NCI-H524 treated with DMSO at 0.1 percent for 48 hours (cell line): ENCODE results near the gene APOL6.
A peak's percentile ranks its signal among the peaks of the same experiment; 100 is the strongest.
"Not testable (repeated sequence)": the region's sequence is repeated elsewhere in the genome, so short reads cannot be mapped to it uniquely, and the experiment has no call there.

Experiments
- DNase-seq: peaks from one replicate; lab custom pipeline; 2025; lab: John Stamatoyannopoulos, UW

APOL6 gene

DNA sequence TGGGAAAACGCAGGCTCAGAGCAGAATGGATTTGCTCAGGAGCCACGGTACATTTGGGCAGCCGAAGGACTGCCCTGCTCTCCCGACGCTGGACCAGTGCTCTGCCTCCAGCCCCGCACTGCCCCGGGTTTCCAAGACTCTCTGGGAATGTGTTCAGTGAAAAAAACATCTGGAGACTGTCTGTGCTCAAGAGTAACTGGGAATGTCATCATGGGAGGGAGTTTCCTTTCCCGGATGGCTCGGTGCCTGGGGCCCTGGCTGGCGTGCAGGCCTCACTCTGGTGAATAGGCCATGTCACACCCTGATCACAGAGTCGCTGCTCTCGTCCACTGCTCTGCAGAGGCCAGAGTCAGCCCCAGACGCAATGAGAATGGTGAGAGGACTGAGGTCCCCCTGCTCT lies 9.8 kb upstream of the APOL6 start:
- no peak for DNase-seq

DNA sequence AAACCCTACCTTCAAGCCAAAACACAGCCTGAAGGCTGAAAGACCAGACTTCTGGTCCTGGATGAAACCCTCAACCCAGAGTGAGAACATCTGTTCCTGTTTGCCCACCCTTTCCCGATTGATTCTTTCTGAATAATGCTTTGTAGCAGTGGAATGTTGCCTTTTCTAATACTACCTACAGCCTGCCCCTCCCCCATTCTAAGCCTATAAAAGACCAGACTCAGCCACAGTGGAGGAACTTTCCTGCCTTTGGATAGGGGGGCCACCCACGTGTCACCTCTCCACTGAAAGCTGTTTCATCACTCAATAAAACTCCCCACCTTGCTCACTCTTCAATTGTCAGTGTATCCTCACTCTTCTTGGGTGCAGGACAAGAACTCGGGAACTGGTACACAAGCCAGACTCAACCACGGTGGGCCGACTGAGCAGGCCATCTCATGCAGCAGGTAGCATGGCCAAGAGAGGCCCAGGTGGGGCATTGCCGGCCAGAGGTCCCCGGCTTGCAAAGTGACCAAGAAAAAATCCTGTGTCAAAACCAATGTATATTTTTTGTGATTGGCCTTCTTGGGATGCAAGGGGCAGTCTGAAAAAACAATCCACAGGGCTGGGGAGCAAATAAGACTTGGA lies 6.6 kb upstream of the APOL6 start:
- DNase-seq: no peak

DNA sequence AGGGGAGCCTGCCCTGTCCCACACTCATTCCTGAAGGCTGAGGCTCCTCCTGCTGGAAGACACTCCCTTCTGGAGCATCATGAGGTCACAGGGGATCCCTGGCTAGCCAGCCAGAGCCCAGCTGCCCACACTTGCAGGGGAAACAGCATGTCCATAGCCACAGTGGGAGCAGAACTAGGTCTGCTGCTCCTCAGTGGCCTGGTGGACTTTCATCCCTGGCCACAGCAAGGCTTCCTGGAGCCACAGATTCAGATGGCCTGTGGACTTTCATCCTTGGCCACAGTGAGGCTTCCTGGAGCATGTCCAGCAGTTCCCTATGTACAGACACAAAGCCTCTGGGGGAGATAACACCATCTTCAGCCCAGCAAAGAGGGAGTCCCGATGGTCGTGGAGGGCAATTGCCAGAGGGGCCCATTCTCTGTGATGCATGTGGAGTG lies 5.9 kb upstream of the APOL6 start:
- DNase-seq: no peak

DNA sequence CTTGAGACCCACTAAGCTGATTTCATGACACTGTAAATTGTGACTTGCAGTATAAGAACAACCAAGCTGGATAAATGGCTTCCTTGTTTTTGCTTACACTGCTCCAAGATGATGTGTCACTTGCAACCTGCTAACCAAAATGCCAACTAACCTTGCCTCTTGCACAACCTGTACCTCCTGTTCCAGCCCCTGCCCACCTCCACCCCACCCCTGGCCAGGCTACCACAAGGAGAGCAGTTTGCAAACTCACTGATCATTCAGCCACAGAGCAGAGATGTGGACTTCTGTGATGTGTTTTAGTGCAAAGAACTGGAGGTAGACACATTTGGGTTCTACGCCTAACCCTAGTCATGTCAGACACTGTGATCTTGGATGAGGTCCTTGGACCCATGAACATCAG lies 4.3 kb upstream of the APOL6 start:
- no peak for DNase-seq

DNA sequence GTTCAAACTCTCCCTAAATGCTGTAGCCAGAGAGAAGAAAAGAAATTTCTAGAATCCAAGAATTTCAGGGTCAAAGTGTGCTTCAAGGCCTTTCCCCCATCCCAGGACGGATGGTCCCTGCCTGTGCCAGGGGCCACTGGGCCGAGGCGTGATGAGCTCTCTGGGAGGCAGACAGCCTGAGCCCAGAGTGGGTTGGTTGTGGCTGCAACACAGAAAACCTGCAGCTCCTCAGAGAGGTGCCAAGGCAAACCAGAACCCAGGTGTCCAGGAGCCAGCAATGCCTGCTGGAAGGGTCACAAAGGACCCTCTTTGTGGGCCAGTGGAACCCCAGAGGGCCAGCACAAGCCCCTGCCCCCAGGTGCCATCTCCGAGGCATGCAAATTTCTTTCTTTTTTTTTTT lies 2.6 kb upstream of the APOL6 start:
- no peak for DNase-seq

DNA sequence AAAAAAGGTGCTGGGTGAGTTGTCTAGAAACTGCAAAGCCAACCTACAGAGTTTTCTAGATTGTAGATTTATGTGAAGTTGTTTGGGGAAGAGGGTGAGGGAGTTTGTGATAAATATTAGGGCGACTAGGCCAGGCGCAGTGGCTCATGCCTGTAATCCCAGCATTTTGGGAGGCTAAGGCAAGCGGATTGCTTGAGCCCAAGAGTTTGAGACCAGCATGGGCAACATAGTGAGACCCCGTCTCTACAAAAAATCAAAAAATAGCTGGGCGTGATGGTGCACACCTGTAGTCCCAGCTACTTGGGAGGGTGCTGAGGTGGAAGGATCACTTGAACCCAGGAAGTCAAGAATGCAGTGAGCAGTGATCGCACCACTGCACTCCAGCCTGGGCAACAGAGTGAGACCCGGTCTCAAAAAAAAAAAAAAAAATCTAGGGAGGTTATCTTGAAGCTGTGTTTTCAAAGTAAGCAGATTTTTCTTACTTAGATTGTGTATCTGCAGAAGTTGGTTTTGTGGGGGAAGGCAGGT lies 844 bp downstream of the APOL6 start:
- DNase-seq: no peak

DNA sequence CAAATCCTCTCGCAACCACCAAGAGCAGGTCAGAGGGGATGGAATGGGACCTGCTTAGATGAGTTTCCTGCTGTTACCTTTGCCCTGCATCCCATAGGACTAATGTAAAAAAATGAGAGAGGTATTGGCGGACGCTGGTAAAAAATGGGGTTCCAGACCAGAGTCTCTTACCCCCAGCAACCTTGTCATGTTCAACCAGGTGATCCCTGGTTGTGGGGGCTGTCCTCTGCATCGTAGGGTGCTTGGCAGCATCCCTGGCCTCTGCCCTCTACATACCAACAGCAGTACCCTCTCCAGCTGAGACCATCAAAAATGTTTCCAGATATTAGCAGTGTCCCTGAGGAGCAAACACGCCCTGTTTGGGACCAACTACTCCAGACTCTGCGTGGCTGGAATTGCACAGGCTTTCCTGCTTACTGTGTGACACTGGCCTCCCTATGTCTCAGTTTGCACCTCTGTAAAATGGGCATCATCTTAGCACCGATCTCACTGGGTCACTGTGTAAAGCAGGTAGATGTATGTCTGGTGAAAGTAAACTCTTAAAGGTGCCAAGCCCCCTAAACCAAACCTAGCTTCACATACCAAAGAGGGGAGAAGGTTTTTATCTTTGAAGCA lies 1.5 kb downstream of the APOL6 start:
- DNase-seq: no peak

DNA sequence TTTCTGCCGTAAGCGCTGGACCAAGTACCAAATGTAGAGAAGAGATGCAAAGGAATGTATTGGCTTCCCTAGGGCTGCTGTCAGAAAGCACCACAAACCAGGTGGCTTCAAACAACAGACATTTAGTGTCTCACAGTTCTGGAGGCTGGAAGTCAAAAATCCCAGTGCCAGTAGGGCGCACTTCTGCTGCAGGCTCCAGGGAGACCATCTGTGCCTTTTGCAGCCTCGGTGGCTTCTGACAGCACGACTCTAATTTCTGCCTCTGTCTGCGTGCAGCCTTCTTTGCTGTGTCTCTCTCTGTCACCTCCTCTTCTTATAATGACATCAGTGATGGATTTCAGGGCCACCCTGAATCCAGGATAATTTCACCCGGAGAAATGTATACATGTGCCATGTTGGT lies 2.8 kb downstream of the APOL6 start:
- DNase-seq: no peak

DNA sequence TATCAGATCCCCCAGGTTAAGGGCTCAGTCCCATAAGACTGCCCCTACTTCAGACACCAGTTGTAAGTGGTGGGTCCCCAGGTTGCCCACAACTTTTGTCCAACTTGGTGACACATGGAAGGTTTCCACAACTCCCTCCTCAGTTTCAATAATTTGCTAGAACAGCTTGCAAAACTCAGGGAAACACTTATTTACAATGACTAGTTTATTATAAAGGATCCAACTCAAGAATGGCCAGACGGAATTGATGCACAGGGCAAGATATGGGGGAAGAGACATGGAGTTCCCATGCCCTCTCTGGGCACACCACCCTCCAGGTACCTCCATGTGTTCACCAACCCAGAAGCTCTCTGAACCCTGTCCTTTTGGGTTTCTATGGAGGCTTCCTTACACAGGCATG lies 5.6 kb downstream of the APOL6 start:
- no peak for DNase-seq

DNA sequence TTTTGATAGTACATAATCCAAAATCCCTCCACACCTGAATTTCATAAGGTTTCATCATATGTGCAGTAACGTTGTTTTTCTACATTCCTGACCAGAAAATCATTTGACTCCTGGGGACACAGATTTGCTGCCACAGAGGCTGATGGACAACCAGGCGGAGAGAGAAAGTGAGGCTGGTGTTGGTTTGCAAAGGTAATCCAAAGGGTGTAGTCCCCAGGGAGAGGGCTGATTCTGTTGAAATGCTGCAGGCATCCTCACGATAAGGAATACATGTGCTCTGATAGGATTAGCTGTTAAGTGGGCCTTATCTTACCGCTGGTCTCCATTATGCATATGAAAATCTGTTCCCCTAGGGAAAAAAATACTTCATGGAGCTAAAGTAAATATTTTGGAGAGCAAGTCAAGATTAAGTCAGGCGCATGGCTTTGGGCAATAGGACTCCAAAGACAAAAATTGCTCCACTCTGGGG lies 8.1 kb downstream of the APOL6 start:
- peak; percentile 97 for DNase-seq

DNA sequence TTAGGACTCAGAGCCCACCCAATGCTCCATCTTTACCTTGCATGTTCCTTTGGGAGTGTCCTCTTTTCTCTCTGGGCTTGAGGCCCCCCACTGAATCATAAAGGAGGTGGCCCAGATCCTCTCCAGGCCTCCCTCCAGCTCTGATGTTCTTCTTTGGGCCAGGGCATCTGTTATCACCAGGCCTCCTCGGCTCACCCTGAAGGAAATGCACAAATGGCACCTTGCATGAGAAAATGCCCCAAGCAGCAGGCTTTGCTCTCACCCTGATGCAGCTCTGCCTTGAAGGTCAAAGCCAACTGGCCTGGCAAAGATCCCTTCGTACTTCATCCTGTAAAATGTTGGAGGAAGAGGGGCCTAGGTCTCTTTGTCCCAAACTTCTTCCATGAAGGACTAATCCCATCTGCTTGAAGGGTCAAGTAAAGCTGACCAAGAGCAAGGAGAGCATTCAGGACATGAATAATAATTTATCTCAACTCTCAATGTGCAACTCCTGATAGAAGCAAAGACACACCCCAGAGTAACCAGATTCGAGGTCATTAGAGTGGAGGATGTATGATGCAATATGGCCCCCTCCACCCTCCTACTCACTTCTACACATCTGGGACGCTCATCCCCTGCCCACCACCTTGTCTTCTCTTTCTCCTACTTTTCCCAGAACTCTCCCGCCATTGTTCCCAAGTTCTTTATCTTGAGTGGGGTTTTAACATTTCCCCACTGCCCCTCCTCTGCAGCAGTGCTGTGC lies 9.5 kb downstream of the APOL6 start:
- no peak for DNase-seq

DNA sequence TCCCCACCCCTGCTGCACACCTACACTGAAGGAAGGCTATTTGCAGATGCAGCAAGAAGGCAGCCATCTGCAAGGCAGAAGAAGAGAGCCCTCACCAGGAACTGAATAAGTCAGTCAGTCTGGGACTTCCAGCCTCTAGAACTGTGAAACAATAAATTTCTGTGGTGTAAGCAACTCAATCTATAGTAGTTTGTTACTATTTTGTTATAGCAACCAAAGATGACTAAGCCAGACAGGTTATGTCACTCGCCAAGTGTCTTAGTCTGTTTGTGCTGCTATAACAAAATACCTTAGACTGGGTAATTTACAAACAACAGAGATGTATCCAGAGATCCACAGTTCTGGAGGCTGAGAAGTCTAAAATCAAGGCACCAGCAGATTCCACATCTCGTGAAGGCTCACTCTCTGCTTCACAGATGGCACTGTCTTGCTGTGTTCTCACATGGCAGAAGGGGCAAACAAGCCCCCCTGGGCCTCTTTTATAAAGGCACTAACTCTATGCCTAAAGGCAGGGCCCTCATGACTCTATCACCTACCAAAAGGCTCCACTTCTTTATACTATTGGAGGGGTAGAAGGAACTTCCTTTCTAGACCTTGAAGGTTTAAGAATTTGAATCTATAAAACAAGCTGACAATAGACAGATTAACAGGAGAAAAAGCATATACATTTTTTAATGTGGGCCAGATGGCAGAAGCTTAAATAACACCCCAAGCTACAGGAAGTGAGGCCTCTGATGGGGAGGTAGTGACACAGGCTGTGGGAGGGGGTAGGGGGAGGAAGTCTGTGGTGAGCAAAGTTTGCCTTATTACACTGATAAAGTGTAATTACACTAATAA lies 12.3 kb downstream of the APOL6 start:
- peak; percentile 64 for DNase-seq

DNA sequence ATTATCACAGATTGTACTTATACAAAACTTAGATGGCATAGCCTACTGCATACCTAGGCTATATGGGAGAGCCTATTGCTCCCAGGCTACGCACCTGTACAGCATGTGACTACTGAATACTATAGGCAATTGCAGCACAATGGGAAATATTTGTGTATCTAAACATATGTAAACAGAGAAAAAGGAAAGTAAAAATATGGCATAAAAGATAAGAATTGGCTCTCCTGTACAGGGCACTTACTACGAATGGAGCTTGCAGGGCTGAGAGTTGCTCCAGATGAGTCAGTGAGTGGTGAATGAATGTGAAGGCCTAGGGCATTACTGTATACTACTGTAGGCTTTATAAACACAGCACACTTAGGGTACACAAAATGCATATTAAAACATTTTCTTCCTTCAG lies 13.2 kb downstream of the APOL6 start:
- DNase-seq: no peak

DNA sequence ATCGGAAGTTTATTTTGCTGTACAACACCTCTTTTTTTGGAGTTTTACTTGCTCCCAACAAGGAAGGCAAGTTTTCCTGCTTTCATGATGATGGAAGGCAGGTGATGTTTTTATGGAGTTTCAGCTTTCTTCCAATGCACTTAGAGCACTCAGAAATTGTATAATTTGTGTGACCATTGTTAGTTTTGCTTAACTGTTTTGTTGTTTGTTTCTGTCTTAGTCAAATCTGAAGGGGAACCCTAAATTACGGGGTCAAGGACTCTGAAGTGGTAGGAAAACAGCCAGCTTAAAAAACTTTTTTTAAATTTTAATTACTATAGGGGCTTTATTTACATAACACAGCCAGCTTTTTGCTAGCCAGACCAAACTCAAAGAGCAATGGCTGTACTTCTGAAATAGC lies 14.7 kb downstream of the APOL6 start:
- no peak for DNase-seq

DNA sequence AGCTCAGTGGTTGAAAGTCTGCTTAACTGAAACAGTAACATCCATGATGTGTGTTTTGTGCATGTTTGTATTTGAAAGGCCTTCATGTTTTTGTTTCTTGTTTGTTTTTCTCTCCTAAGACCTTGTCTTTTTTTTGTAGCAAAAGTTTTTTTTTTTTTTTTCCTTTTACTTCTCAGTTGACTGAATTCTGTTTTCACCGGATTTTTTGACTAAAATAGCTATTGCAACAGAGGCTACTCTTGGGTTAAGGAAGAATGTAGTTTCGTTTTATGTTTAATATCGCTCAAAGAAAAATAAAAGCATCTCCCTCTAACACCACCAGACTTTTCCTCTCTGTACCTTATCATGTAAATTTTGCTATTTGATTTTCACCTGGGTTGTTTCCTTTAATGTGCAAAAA lies 15.1 kb downstream of the APOL6 start:
- no peak for DNase-seq

DNA sequence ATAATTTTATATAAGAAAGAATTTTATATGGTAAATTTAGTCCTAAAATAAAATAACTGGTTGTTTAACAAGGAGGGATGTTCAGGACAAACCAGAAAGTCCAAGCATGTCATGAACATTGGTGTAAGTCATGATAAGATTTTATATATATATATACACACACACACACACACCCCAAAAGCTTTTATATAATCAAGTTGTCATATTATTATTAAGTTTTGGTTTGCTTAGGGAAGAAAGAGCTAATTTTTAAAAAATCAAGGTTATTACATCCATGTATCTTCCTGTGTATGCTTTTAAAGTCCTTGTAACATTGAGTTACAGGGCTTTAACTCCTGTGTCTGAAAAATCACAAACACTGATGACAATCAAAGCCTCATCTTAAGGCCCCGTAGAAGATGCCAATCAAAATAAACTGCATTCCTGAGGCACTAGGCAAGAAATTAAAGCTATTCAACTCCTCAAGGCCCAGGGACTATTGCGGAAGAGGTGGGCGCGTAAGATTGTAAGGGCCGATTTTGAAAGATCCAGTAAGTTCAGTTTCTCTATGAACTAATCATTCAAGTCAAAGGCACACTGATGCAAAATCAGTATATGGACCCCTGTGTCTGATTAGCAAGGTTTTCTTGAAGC lies 16.8 kb downstream of the APOL6 start:
- DNase-seq: no peak

DNA sequence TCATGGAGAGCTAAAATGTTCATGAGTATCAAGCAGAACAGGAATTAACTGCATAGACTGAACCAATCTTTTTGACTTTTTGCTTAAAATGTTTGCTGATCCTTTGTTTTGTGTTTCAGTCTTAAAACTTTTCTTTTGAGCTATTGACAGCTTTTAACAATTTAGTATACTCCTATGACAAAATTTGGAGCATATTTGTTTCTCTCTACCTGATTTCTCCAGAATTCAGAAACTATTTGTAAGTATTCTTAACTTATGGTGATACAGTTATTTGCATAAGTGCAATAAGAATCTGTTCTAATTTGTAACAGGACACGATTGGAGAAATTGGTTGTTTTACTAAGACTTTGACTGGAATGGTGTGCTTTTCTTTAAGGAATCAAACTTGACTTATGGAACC lies 18.5 kb downstream of the APOL6 start:
- not testable (repeated sequence) for DNase-seq

DNA sequence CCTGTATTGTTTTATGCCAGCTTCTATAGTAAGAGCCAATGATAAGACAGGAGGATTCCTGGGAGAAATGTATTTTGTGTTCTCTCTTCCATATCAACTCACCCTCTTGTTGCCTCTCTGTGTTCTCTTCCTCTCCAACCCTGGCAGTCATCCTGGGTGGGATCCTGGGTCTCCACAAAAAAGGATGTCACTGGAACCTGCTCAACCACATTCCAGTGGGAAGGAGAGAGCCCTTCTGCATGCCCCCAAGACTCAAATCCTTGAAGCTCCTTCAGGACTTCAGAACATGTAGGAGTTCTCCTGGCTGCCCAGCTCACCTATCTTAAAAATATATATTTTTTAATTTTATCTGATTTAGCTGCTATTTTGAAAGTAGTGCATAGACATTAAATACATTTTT lies 26.1 kb downstream of the APOL6 start:
- no peak for DNase-seq

DNA sequence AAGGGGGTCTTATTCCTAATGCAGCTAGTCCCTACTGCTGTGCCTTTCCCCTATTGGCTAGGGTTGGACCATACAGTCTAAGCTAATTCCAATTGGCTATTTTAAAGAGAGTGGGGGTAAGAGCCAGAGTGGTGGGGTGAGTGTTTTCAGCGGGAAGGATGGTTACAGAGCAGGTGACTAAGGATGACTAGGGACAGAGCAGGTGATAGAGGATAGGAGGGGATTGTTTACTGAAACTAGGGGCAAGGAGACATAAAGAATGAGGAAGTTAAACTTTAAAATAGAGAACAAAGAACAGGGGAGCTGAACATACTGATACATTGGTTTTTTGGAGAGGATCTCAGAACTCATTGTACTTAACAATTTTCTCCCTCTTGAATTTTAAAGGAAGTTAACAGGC lies 27.8 kb downstream of the APOL6 start:
- DNase-seq: not testable (repeated sequence)

DNA sequence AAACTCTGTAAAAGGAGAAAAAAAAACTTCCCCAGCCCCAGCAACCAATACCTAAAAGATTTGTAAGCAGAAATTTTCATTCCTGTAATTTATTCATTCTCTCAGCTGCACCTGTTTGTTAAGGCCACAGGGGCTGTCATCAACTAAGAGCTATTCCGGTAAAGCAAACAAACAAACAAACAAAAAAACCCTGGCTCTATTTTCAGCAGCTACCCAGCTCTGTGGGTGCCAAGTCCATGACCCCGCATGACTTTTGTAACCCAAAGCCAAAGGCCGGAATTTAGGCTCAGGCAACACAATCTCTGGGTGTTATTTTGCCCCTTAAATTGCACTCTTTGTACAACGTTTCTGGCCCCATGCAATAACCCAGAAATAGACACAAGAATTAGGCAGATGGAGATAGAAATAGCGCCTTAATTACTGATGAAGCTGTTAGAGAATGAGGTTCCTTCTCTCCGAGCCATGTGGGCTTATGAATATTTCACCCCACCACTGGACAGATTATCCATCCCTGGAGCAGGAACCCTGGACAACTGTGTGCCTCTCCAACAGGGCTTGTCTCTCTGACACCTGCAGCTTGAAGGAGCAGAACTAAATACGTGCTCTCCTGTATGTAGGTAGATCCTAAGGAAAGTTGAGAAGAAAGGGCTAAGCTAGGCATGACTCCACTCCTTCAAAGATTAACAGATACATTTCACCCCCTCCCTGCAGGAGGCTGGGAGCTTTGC lies 29.4 kb downstream of the APOL6 start:
- no peak for DNase-seq

DNA sequence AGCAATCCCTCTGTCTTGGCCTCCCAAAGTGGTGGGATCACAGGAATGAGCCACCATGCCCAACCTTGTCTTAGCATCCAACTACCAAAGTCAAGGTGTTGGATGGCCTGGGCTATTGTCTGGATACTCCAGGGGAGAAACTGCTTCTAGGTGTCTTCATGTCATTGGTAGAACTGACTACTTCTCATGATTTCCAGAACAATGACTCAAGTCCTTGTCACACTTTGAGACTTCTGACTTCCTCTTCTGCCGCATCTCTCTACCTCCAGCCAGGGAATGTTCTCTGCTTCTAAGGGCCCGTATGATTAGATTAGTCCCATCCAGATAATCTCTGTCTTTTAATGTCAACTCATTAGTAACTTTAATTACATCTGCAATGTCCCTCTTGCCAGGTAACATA lies 30.6 kb downstream of the APOL6 start:
- DNase-seq: no peak
